Measurements from ENCODE around the gene LMF1.
"Not testable (repeated sequence)": the region's sequence is repeated elsewhere in the genome, so short reads cannot be mapped to it uniquely, and the experiment has no call there.

Gene LMF1

GRCh38 chr16:869823-870641 is 100.8 kb downstream of the LMF1 start:
- DNase-seq (ENCODE audit: low read depth, low spot score), result no peak

GRCh38 chr16:868846-869822 is 101.7 kb downstream of the LMF1 start:
- DNase-seq (ENCODE audit: low read depth, low spot score), result no peak

GRCh38 chr16:868386-868755 is 102.4 kb downstream of the LMF1 start:
- DNase-seq (ENCODE audit: low read depth, low spot score), result no peak

- no peak for DNase-seq (ENCODE audit: low read depth, low spot score)
These were observed 103.1 kb downstream of the LMF1 start for GRCh38 chr16:867421-868385.

GRCh38 chr16:866252-866896 is 104.4 kb downstream of the LMF1 start:
- no peak for DNase-seq (ENCODE audit: low read depth, low spot score)

- no peak for DNase-seq (ENCODE audit: low read depth, low spot score)
These were observed 105.8 kb downstream of the LMF1 start for GRCh38 chr16:865026-865425.

- DNase-seq (ENCODE audit: low read depth, low spot score), result no peak
These were observed 109.3 kb downstream of the LMF1 start for GRCh38 chr16:861446-861845.

GRCh38 chr16:860891-861290 is 109.9 kb downstream of the LMF1 start:
- DNase-seq (ENCODE audit: low read depth, low spot score), result no peak

- DNase-seq (ENCODE audit: low read depth, low spot score), result not testable (repeated sequence)
These were observed 111.8 kb downstream of the LMF1 start for GRCh38 chr16:858971-859370.

- not testable (repeated sequence) for DNase-seq (ENCODE audit: low read depth, low spot score)
These were observed 112.3 kb downstream of the LMF1 start for GRCh38 chr16:858441-858840.

GRCh38 chr16:856811-857210 is 114.0 kb downstream of the LMF1 start:
- no peak for DNase-seq (ENCODE audit: low read depth, low spot score)

GRCh38 chr16:856101-856500 is 114.7 kb downstream of the LMF1 start:
- DNase-seq (ENCODE audit: low read depth, low spot score), result no peak

- DNase-seq (ENCODE audit: low read depth, low spot score), result no peak
These were observed 115.3 kb downstream of the LMF1 start for GRCh38 chr16:855471-855870.

GRCh38 chr16:854808-855410 is 115.9 kb downstream of the LMF1 start:
- no peak for DNase-seq (ENCODE audit: low read depth, low spot score)

GRCh38 chr16:853981-854807 is 116.6 kb downstream of the LMF1 start:
- no peak for DNase-seq (ENCODE audit: low read depth, low spot score)

- DNase-seq (ENCODE audit: low read depth, low spot score), result no peak
These were observed 117.5 kb downstream of the LMF1 start for GRCh38 chr16:853306-853705.

- DNase-seq (ENCODE audit: low read depth, low spot score), result no peak
These were observed 118.2 kb downstream of the LMF1 start for GRCh38 chr16:852451-853185.

- no peak for DNase-seq (ENCODE audit: low read depth, low spot score)
These were observed 118.9 kb downstream of the LMF1 start for GRCh38 chr16:851871-852270.
